Loucy (cell line): ENCODE data around the gene KLRK1.
"Not testable (repeated sequence)": the region's sequence is repeated elsewhere in the genome, so short reads cannot be mapped to it uniquely, and the experiment has no call there.

Source experiments
- H2AFZ ChIP-seq: fragments of 200-600 bp; sonication (generic); 2 replicates; pipeline ENCODE4 v1.6.0; 2016; ENCODE audit warnings: antibody characterized with exemption, mild to moderate bottlenecking, low read length, moderate library complexity
- H3F3A ChIP-seq: fragments of 200-600 bp; 2 replicates; pipeline ENCODE4 v1.6.0; 2016; ENCODE audit warnings: antibody characterized with exemption, low read depth, mild to moderate bottlenecking
- H3K27me3 ChIP-seq: fragments of 200-600 bp; sonication (generic); 2 replicates; pipeline ENCODE4 v1.6.1; 2014; ENCODE audit warnings: low read length, mild to moderate bottlenecking; ENCODE audit not compliant: insufficient read depth, poor library complexity, severe bottlenecking
- H3K36me3 ChIP-seq: fragments of 200-600 bp; sonication (generic); 2 replicates; pipeline ENCODE4 v1.6.1; 2016; ENCODE audit warnings: low read length; ENCODE audit not compliant: insufficient read depth
- H3K4me1 ChIP-seq: fragments of 200-600 bp; sonication (generic); 2 replicates; pipeline ENCODE4 v1.5.1; 2014; ENCODE audit warnings: low read length, mild to moderate bottlenecking; ENCODE audit not compliant: insufficient read depth, poor library complexity, severe bottlenecking
- H3K4me2 ChIP-seq: fragments of 200-600 bp; sonication (generic); 2 replicates; pipeline ENCODE4 v1.6.0; 2014; ENCODE audit warnings: antibody characterized with exemption, low read length, low read depth, mild to moderate bottlenecking; ENCODE audit not compliant: poor library complexity, severe bottlenecking
- H3K4me3 ChIP-seq: fragments of 200-600 bp; sonication (generic); 2 replicates; pipeline ENCODE4 v1.5.1; 2014; ENCODE audit warnings: low read length, mild to moderate bottlenecking, mixed read lengths; ENCODE audit not compliant: poor library complexity, severe bottlenecking
- H3K79me2 ChIP-seq: fragments of 200-600 bp; sonication (generic); 2 replicates; pipeline ENCODE4 v1.6.1; 2014; ENCODE audit warnings: low read length; ENCODE audit not compliant: insufficient read depth
- H3K9ac ChIP-seq: fragments of 200-600 bp; sonication (generic); 2 replicates; pipeline ENCODE4 v1.6.0; 2014; ENCODE audit warnings: mild to moderate bottlenecking, low read depth, low read length, moderate library complexity; ENCODE audit not compliant: poor library complexity, severe bottlenecking
- H3K9me2 ChIP-seq: fragments of 200-600 bp; sonication (generic); replicated peaks from 2 replicates; pipeline ENCODE4 v1.6.1; 2016; ENCODE audit warnings: low read depth, low read length, mixed read lengths
- H3K9me3 ChIP-seq: fragments of 200-600 bp; sonication (generic); 2 replicates; pipeline ENCODE4 v1.6.1; 2014; ENCODE audit warnings: mild to moderate bottlenecking, antibody characterized with exemption, low read length, low read depth; ENCODE audit not compliant: insufficient read depth
- H4K20me1 ChIP-seq: fragments of 200-600 bp; sonication (generic); 2 replicates; pipeline ENCODE4 v1.6.0; 2014; ENCODE audit warnings: antibody characterized with exemption, low read length, mild to moderate bottlenecking; ENCODE audit not compliant: insufficient read depth, poor library complexity, severe bottlenecking
- CTCF ChIP-seq: fragments of 200-600 bp; sonication (generic); conservative IDR thresholded peaks from 2 replicates; pipeline ENCODE4 v1.5.1; 2014; ENCODE audit warnings: mild to moderate bottlenecking, antibody characterized with exemption, low read length
- EZH2phosphoT487 ChIP-seq: fragments of 200-600 bp; IDR thresholded peaks from 2 replicates; pipeline ENCODE4 v1.6.1; 2018; ENCODE audit warnings: antibody characterized with exemption, mild to moderate bottlenecking, moderate library complexity, borderline replicate concordance

The KLRK1 gene

GRCh38 chr12:10341892-10342509 lies 47.8 kb downstream of the KLRK1 start:
- no peak overlapping the region for H3K4me3 ChIP-seq
- no peak overlapping the region for H3K9ac ChIP-seq
- H3K27me3 ChIP-seq = no peaks in the 10 kb centered on the region
- no peak overlapping the region for H3K4me2 ChIP-seq
- H2AFZ ChIP-seq = no peak overlapping the region
- H3K36me3 ChIP-seq = no peaks in the 10 kb centered on the region
- no peaks in the 10 kb centered on the region for H3F3A ChIP-seq
- H4K20me1 ChIP-seq = no peaks in the 10 kb centered on the region
- no peaks in the 10 kb centered on the region for H3K4me1 ChIP-seq
- H3K79me2 ChIP-seq = no peaks in the 10 kb centered on the region
- no peaks in the 10 kb centered on the region for H3K9me3 ChIP-seq
- TF ChIP-seq EZH2phosphoT487 (no peak), CTCF (no peak)
- no peaks in the 10 kb centered on the region for H3K9me2 ChIP-seq

- not testable (repeated sequence) for H3K36me3 ChIP-seq, H4K20me1 ChIP-seq, H2AFZ ChIP-seq, H3K9me2 ChIP-seq, H3K79me2 ChIP-seq, H3K9ac ChIP-seq, H3K27me3 ChIP-seq, H3K9me3 ChIP-seq, H3K4me3 ChIP-seq, H3F3A ChIP-seq, H3K4me1 ChIP-seq, H3K4me2 ChIP-seq
These were observed 48.9 kb downstream of the KLRK1 start for GRCh38 chr12:10340946-10341345.

GRCh38 chr12:10339053-10339840 lies 50.6 kb downstream of the KLRK1 start:
- Histone ChIP-seq H3K4me1 (no peaks in the 10 kb centered on the region), H3K79me2 (no peaks in the 10 kb centered on the region), H3K27me3 (no peaks in the 10 kb centered on the region), H3K4me3 (no peak overlapping the region), H4K20me1 (no peaks in the 10 kb centered on the region), H3K9me2 (no peaks in the 10 kb centered on the region), H3K36me3 (no peaks in the 10 kb centered on the region), H2AFZ (no peak overlapping the region), H3K9me3 (no peaks in the 10 kb centered on the region), H3K9ac (no peak overlapping the region), H3F3A (no peaks in the 10 kb centered on the region), H3K4me2 (no peak overlapping the region)
- TF ChIP-seq EZH2phosphoT487 = no peak
- TF ChIP-seq CTCF = no peak

GRCh38 chr12:10338470-10338869 lies 51.4 kb downstream of the KLRK1 start:
- not testable (repeated sequence) for H3K79me2 ChIP-seq, H3K36me3 ChIP-seq, H3K4me3 ChIP-seq, H4K20me1 ChIP-seq, H3K9ac ChIP-seq, H3K4me2 ChIP-seq, H3K27me3 ChIP-seq, H3F3A ChIP-seq, H2AFZ ChIP-seq, H3K4me1 ChIP-seq, H3K9me3 ChIP-seq, H3K9me2 ChIP-seq

- H3K4me1 ChIP-seq, H3K4me3 ChIP-seq, H3K9me2 ChIP-seq, H3K79me2 ChIP-seq, H4K20me1 ChIP-seq, H2AFZ ChIP-seq, H3K9me3 ChIP-seq, H3K4me2 ChIP-seq, H3K36me3 ChIP-seq, H3K9ac ChIP-seq, H3F3A ChIP-seq, H3K27me3 ChIP-seq: not testable (repeated sequence)
These were observed 53.6 kb downstream of the KLRK1 start for GRCh38 chr12:10336196-10336595.
